ENCODE measurements around the gene KCNK2.

- no peak for TF ChIP-seq POLR2A (IDR thresholded peaks at IDR 0.05; ENCODE audit: low read length)
- TF ChIP-seq GATA1 (IDR thresholded peaks at IDR 0.05; ENCODE audit: low read depth, low read length) = no peak
Observed at GRCh38 chr1:215079456-215079855, 3.1 kb upstream of the KCNK2 start.
